T-helper 1 cell treated with Interleukin-12 subunit alpha and Interleukin-12 subunit beta and Interleukin-4 antibody, amounts not matched to agents 30 ng/mL and 1 ng/mL, for 36 hours (primary cell): ENCODE measurements around the gene LEF1. TPM values are rescaled to one million over a fixed set of nuclear protein-coding genes. Genes with fewer than 3 reads are reported as not detected.

Experiments used
- intact Hi-C: fragments of 100-400 bp; cut with micrococcal nuclease; formaldehyde crosslinking; loops from one replicate; pipeline ENCODE4 v1.15.1; 2024
- total RNA-seq: library from RNA; stranded (reverse); gene quantifications from 2 replicates; pipeline ENCODE4 v1.2.3, GENCODE V29; 2022

LEF1 gene
- total RNA-seq, 1 donor from 2014 or later = 215 TPM

GRCh38 chr4:108008721-108009120 is 160.0 kb downstream of the LEF1 start:
- intact Hi-C loops = no loop called here

- intact Hi-C loops = no loop called here
These were observed 160.7 kb downstream of the LEF1 start for GRCh38 chr4:108007984-108008383.

GRCh38 chr4:108006361-108006760 is 162.4 kb downstream of the LEF1 start:
- intact Hi-C loops = no loop called here

GRCh38 chr4:108005807-108006206 is 162.9 kb downstream of the LEF1 start:
- intact Hi-C loops = no loop called here

GRCh38 chr4:108004646-108005045 is 164.1 kb downstream of the LEF1 start:
- intact Hi-C loops = no loop called here

GRCh38 chr4:108003982-108004515 is 164.7 kb downstream of the LEF1 start:
- intact Hi-C loops = no loop called here

GRCh38 chr4:108001540-108002135 is 167.1 kb downstream of the LEF1 start:
- intact Hi-C loops = no loop called here

- intact Hi-C loops = no loop called here
These were observed 168.7 kb downstream of the LEF1 start for GRCh38 chr4:107999932-108000539.

GRCh38 chr4:107997794-107998193 is 170.9 kb downstream of the LEF1 start:
- intact Hi-C loops = no loop called here

Other genes starting within 250 kb of the LEF1 start
- gene CYP2U1, start 237.4 kb downstream of the LEF1 start, total RNA-seq = 2.7 and 2.8 TPM in 2 replicates
- gene HADH, start 179.0 kb downstream of the LEF1 start, total RNA-seq = 33.5 and 34.0 TPM in 2 replicates